Measurements from ENCODE around the gene HPGD.

The HPGD gene

DNA sequence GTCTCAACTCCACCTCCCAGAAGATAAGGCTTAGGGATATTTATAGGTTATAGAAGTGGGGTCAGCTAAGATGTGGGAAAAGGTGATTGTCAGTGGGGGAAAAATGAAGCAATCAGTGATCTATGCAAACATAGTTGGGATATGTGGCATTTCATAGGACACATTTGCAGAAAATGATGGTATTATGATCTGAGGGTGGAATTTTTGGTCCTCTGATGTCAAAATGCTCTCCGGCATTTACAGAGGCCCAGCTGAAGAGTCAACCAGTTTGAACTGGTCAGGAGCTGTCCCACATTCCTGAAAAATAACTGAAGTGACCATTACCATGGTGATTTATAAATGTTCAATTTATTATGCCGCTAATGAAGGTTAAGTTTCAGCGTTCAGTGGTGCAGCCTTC, 12.2 kb upstream of the HPGD start:
- H3K4me1 ChIP-seq (ENCODE audit: low read length) = peaks cover 5% of the 10 kb centered on the region
- H3F3A ChIP-seq (ENCODE audit: insufficient read depth, low read length) = no peaks in the 10 kb centered on the region
- TF ChIP-seq EZH2phosphoT487 (IDR thresholded peaks at IDR 0.05; ENCODE audit: low read length) (no peak), EZH2 (optimal IDR thresholded peaks at IDR 0.05; ENCODE audit: low read depth, low read length) (no peak)
- TF ChIP-seq, protein P1, sequence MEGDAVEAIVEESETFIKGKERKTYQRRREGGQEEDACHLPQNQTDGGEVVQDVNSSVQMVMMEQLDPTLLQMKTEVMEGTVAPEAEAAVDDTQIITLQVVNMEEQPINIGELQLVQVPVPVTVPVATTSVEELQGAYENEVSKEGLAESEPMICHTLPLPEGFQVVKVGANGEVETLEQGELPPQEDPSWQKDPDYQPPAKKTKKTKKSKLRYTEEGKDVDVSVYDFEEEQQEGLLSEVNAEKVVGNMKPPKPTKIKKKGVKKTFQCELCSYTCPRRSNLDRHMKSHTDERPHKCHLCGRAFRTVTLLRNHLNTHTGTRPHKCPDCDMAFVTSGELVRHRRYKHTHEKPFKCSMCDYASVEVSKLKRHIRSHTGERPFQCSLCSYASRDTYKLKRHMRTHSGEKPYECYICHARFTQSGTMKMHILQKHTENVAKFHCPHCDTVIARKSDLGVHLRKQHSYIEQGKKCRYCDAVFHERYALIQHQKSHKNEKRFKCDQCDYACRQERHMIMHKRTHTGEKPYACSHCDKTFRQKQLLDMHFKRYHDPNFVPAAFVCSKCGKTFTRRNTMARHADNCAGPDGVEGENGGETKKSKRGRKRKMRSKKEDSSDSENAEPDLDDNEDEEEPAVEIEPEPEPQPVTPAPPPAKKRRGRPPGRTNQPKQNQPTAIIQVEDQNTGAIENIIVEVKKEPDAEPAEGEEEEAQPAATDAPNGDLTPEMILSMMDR (IDR thresholded peaks at IDR 0.05; ENCODE audit: low read length) = no peak
- H3K4me3 ChIP-seq (ENCODE audit: low read length) = no peak overlapping the region
- H3K27ac ChIP-seq (ENCODE audit: low read length) = no peak overlapping the region
- H3K36me3 ChIP-seq (replicated peaks; ENCODE audit: insufficient read depth, low read length) = no peaks in the 10 kb centered on the region
- H3K79me2 ChIP-seq (ENCODE audit: low read length) = no peaks in the 10 kb centered on the region
- H3K4me2 ChIP-seq (ENCODE audit: low read depth, low read length) = no peak overlapping the region
- H4K20me1 ChIP-seq (ENCODE audit: insufficient read depth, low read length) = no peaks in the 10 kb centered on the region
- H3K9me2 ChIP-seq (replicated peaks; ENCODE audit: insufficient read depth, low read length) = no peaks in the 10 kb centered on the region
- DNase-seq = no peak
- no peak overlapping the region for H3K9ac ChIP-seq (ENCODE audit: low read length)
- H3K27me3 ChIP-seq (replicated peaks; ENCODE audit: insufficient read depth, low read length) = no peaks in the 10 kb centered on the region
- no peaks in the 10 kb centered on the region for H3K9me3 ChIP-seq (replicated peaks; ENCODE audit: insufficient read depth, low read length)
- H2AFZ ChIP-seq (ENCODE audit: low read length) = no peak overlapping the region

DNA sequence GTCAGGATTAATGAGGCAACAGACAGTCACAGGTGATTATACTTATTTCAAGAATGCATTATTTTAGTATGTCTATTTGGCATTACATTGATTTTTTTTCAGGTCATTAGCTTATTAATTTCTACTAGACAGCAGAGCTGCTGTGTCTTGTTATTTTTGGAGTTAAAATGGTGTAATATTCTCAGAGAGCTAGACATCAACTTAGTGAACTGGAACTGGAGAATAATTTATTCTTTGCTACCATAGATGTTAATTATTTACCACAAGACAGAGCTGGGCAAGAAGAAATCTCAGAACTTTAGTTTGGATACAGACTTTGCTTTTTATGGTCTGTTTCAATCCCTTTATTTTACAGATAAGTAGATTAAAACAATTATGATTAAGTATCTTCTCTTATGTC, 10.2 kb upstream of the HPGD start:
- no peaks in the 10 kb centered on the region for H3K9me2 ChIP-seq (replicated peaks; ENCODE audit: insufficient read depth, low read length)
- no peaks in the 10 kb centered on the region for H3K79me2 ChIP-seq (ENCODE audit: low read length)
- H3K9me3 ChIP-seq (replicated peaks; ENCODE audit: insufficient read depth, low read length) = no peaks in the 10 kb centered on the region
- no peak overlapping the region for H2AFZ ChIP-seq (ENCODE audit: low read length)
- no peak overlapping the region for H3K27ac ChIP-seq (ENCODE audit: low read length)
- H3K4me3 ChIP-seq (ENCODE audit: low read length) = no peak overlapping the region
- H3K4me2 ChIP-seq (ENCODE audit: low read depth, low read length) = no peak overlapping the region
- no peak overlapping the region for H3K9ac ChIP-seq (ENCODE audit: low read length)
- DNase-seq = no peak
- TF ChIP-seq, protein P1 (IDR thresholded peaks at IDR 0.05; ENCODE audit: low read length) = no peak
- no peak for TF ChIP-seq EZH2phosphoT487 (IDR thresholded peaks at IDR 0.05; ENCODE audit: low read length)
- TF ChIP-seq EZH2 (optimal IDR thresholded peaks at IDR 0.05; ENCODE audit: low read depth, low read length) = no peak
- no peaks in the 10 kb centered on the region for H3K36me3 ChIP-seq (replicated peaks; ENCODE audit: insufficient read depth, low read length)
- H3K4me1 ChIP-seq (ENCODE audit: low read length) = no peaks in the 10 kb centered on the region
- no peaks in the 10 kb centered on the region for H3K27me3 ChIP-seq (replicated peaks; ENCODE audit: insufficient read depth, low read length)
- no peaks in the 10 kb centered on the region for H3F3A ChIP-seq (ENCODE audit: insufficient read depth, low read length)
- H4K20me1 ChIP-seq (ENCODE audit: insufficient read depth, low read length) = no peaks in the 10 kb centered on the region

DNA sequence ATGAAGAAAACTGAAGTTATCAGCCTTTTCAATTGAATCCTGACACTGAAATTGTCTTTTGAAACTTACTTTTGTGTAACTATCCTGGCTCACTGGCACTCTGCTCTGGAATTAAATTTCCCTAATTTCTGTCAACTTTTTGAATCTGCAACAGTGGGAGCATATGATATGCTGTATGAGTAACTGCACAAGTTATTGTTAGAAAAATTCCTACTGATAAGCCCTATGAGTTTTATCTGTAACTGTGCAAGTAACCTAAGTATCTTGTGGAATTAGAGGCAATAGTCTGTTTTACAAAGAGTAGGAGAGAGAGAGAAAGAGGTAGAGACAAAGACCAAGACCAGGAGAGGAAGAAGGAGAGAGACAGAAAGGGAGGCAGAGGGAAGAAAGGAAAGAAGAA, 9.2 kb upstream of the HPGD start:
- Histone ChIP-seq H3K9ac (ENCODE audit: low read length) (no peak overlapping the region), H4K20me1 (ENCODE audit: insufficient read depth, low read length) (no peaks in the 10 kb centered on the region), H3F3A (ENCODE audit: insufficient read depth, low read length) (no peaks in the 10 kb centered on the region), H3K27me3 (replicated peaks; ENCODE audit: insufficient read depth, low read length) (no peaks in the 10 kb centered on the region), H2AFZ (ENCODE audit: low read length) (no peak overlapping the region), H3K4me3 (ENCODE audit: low read length) (no peak overlapping the region), H3K36me3 (replicated peaks; ENCODE audit: insufficient read depth, low read length) (no peaks in the 10 kb centered on the region), H3K9me2 (replicated peaks; ENCODE audit: insufficient read depth, low read length) (no peaks in the 10 kb centered on the region), H3K4me2 (ENCODE audit: low read depth, low read length) (no peak overlapping the region), H3K9me3 (replicated peaks; ENCODE audit: insufficient read depth, low read length) (no peaks in the 10 kb centered on the region), H3K27ac (ENCODE audit: low read length) (no peak overlapping the region), H3K4me1 (ENCODE audit: low read length) (no peaks in the 10 kb centered on the region), H3K79me2 (ENCODE audit: low read length) (no peaks in the 10 kb centered on the region)
- TF ChIP-seq, protein P1 (IDR thresholded peaks at IDR 0.05; ENCODE audit: low read length) = no peak
- TF ChIP-seq EZH2phosphoT487 (IDR thresholded peaks at IDR 0.05; ENCODE audit: low read length) = no peak
- TF ChIP-seq EZH2 (optimal IDR thresholded peaks at IDR 0.05; ENCODE audit: low read depth, low read length) = no peak
- no peak for DNase-seq
